Calu3 (cell line): Measurements from ENCODE around the gene CD300LG. TPM values are rescaled to one million over a fixed set of nuclear protein-coding genes. Genes with fewer than 3 reads are reported as not detected.

ENCODE experiments used
- BruUV-seq: library from RNA; stranded (reverse); fragments of 400-500 nt; replicated peaks from 2 replicates; lab custom pipeline; 2021; lab: Mats Ljungman, UMichigan
- CTCF ChIA-PET: fragments of 300-600 bp; sonication (Branson Sonifier 250); formaldehyde crosslinking; loops from one replicate; lab custom pipeline; 2022; ENCODE audit warnings: antibody characterized with exemption; lab: Charles Lee
- DNase-seq: peaks from one replicate; pipeline ENCODE4 v3.0.0; 2022
- H3K27ac Mint-ChIP-seq: one replicate; pipeline ENCODE4 v1.8.0; 2022; ENCODE audit warnings: mixed read lengths; ENCODE audit not compliant: unreplicated experiment
- H3K27me3 Mint-ChIP-seq: one replicate; pipeline ENCODE4 v1.8.0; 2022; ENCODE audit warnings: mixed read lengths; ENCODE audit not compliant: unreplicated experiment
- H3K36me3 Mint-ChIP-seq: one replicate; pipeline ENCODE4 v1.8.0; 2022; ENCODE audit warnings: mild to moderate bottlenecking, moderate library complexity, mixed read lengths; ENCODE audit not compliant: insufficient read depth, unreplicated experiment
- H3K4me1 Mint-ChIP-seq: one replicate; pipeline ENCODE4 v1.8.0; 2022; ENCODE audit warnings: mild to moderate bottlenecking, low read depth, mixed read lengths; ENCODE audit not compliant: unreplicated experiment
- H3K4me3 Mint-ChIP-seq: one replicate; pipeline ENCODE4 v1.8.0; 2022; ENCODE audit warnings: mild to moderate bottlenecking, low read depth, moderate library complexity, mixed read lengths; ENCODE audit not compliant: unreplicated experiment
- H3K9me3 Mint-ChIP-seq: one replicate; pipeline ENCODE4 v1.8.0; 2022; ENCODE audit warnings: low read depth, mixed read lengths; ENCODE audit not compliant: unreplicated experiment
- intact Hi-C: fragments of 100-400 bp; cut with micrococcal nuclease; formaldehyde crosslinking; loops from one replicate; pipeline ENCODE4 v1.10.0; 2022; ENCODE audit not compliant: unreplicated experiment
- total RNA-seq: library from RNA; stranded (reverse); gene quantifications from 2 replicates; pipeline ENCODE4 v1.2.3, GENCODE V29; 2022
- TF ChIP-seq, protein P1 (sequence below): fragments of 200-600 bp; IDR thresholded peaks from one replicate; pipeline ENCODE4 v1.8.0; 2022; ENCODE audit warnings: antibody characterized with exemption; ENCODE audit not compliant: unreplicated experiment

The CD300LG gene
- total RNA-seq, 1 experiment from 2014 or later = not detected

DNA sequence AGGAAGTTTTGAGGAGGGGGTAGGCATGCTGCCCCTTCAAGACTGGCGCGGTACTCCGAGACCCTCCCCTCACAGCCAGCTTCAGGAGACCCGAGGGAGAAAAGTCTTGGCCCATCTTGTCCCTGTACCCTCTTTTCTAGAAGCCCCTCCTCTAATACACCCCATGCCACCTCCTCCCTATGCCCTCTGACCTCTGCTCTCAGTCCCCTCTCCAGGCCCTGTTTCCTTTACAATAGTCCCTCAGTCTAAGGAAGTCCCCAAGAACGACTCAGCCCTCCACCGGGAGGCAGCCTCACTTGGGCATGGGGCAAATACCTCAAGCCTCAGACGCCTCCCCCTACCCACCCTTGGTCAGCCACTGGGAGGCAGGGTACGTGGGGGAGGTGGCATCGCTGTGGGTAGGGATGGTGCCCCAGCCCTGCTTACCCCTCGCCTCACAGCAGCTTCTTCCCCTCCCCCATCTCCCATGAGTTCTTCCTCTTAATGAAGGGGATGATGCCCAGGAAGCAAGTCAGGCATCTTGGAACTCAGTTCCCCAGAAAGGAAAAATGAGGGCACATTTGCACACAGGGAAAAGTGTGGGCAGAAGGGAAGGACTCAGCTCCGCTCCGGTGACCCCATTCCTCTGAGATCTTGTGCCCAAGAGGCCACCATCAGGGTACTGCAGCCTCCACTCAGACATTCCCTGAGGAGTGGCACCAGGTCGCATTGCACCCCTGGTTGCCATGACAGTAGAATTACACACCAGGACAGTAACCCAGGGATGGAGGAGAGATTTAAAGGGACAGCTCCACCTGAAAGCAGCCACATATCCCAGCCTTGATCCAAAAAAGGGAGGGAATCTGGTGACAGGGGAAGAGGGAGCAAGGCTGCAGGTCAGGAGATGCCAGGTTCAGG lies 54.1 kb downstream of the CD300LG start:
- no peak for DNase-seq
- no TSS peak for BruUV-seq
- CTCF ChIA-PET = interaction anchor here (0.7 to 1.5 kb wide), 5 partner anchors 9 to 242 kb away, joined by 3 to 4 read pairs (median 4); no protein-coding TSS in a partner anchor
- H3K9me3 Mint-ChIP-seq = no peaks in the 10 kb centered on the region
- intact Hi-C loops = no loop called here
- peaks cover 14% of the 10 kb centered on the region for H3K36me3 Mint-ChIP-seq
- peak overlapping the region; percentile 51 for H3K27ac Mint-ChIP-seq
- H3K27me3 Mint-ChIP-seq = peaks cover 77% of the 10 kb centered on the region
- H3K4me3 Mint-ChIP-seq = peak overlapping the region; percentile 75
- TF ChIP-seq, protein P1, sequence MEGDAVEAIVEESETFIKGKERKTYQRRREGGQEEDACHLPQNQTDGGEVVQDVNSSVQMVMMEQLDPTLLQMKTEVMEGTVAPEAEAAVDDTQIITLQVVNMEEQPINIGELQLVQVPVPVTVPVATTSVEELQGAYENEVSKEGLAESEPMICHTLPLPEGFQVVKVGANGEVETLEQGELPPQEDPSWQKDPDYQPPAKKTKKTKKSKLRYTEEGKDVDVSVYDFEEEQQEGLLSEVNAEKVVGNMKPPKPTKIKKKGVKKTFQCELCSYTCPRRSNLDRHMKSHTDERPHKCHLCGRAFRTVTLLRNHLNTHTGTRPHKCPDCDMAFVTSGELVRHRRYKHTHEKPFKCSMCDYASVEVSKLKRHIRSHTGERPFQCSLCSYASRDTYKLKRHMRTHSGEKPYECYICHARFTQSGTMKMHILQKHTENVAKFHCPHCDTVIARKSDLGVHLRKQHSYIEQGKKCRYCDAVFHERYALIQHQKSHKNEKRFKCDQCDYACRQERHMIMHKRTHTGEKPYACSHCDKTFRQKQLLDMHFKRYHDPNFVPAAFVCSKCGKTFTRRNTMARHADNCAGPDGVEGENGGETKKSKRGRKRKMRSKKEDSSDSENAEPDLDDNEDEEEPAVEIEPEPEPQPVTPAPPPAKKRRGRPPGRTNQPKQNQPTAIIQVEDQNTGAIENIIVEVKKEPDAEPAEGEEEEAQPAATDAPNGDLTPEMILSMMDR = no peak
- H3K4me1 Mint-ChIP-seq = peaks cover 22% of the 10 kb centered on the region

DNA sequence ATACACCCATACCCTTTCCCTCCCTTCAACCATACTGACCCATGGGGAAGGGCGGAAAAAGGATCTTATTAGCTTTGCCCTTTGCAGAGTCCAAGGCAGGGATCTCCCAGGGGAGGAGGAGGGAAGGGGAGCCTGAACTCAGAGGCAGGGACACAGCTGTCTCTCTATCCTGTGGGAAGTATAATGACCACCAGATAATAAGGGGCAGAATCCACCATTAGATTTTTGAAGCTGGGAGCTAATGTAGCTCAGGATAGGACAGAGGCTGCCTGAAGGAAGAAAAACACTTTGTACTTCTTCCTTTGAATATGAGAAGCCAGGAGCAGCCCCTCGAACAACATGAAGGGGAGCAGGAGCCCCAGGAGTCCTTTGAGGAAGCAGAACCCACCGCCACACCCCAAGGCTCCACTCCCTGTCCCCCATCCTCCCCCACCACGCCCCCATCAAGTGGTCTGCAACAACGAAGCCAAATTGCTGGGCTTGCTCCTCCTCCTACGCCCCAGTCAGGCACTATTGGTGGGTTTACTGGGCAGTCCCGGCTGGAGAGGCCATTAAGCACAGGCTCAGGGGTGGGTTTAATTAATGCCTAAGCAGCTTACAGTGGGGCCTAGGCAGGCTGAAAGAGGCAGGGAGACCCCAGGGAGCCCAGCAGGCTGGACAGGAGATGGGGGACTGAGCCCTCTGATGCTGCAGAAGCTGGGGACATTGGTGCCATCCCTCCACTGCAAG lies 55.0 kb downstream of the CD300LG start:
- Mint-ChIP-seq H3K4me1 (peaks cover 32% of the 10 kb centered on the region), H3K36me3 (peaks cover 23% of the 10 kb centered on the region), H3K4me3 (peak overlapping the region; percentile 75), H3K27ac (no peak overlapping the region), H3K9me3 (no peaks in the 10 kb centered on the region), H3K27me3 (peaks cover 77% of the 10 kb centered on the region)
- TF ChIP-seq, protein P1 = no peak
- intact Hi-C loops = no loop called here
- DNase-seq = no peak
- no TSS peak for BruUV-seq
- CTCF ChIA-PET = interaction anchor here (0.6 to 1.5 kb wide), 4 partner anchors 8 to 665 kb away, joined by 3 to 7 read pairs (median 4); no protein-coding TSS in a partner anchor

DNA sequence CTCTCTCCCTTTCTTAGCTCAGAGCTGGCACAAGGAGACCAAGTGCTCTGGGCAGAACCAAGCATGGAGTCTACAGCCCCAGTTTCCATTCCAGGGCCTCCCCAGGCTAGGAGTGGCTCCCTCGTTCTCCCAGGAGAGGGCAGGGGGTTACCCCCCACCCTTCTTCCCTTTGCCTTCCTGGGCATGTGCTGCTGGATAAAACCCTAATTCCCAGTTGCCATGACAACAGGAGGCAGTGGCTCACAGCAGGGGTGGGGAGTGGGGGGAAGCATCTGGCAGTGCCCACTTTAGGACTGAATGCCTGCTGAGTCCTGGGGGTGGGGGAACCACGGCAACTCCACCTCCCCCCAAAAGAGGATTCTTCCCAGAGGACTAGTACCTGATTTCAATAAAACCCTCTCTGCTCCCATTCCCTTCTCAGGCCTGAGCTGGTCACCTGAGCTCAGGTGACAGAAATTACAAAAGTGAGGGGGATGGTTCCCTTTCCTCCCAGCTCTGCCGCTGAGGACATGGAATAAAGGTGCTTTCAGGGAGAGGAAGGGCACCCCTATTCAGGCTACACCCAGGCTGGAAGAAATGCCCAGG lies 58.5 kb downstream of the CD300LG start:
- H3K4me3 Mint-ChIP-seq = no peak overlapping the region
- H3K4me1 Mint-ChIP-seq = peaks cover 25% of the 10 kb centered on the region
- TF ChIP-seq, protein P1 = no peak
- BruUV-seq = no TSS peak
- peaks cover 91% of the 10 kb centered on the region for H3K27me3 Mint-ChIP-seq
- intact Hi-C loops = no loop called here
- no peak for DNase-seq
- H3K27ac Mint-ChIP-seq = no peak overlapping the region
- CTCF ChIA-PET = no interaction called here
- peaks cover 19% of the 10 kb centered on the region for H3K36me3 Mint-ChIP-seq
- H3K9me3 Mint-ChIP-seq = no peaks in the 10 kb centered on the region
